K562 (cell line): ENCODE data around the gene DIS3L2. TPM values are rescaled to one million over a fixed set of nuclear protein-coding genes. Genes with fewer than 3 reads are reported as not detected.

ENCODE experiments used
- ATAC-seq: fragments of 200-7000 bp; cut with Tn5 transposase; 3 replicates; pipeline ENCODE4 v1.9.1; 2020; ENCODE audit warnings: moderate library complexity
- BruUV-seq: library from RNA; stranded (reverse); fragments of 400-500 nt; replicated peaks from 2 replicates; lab custom pipeline; 2021; lab: Mats Ljungman, UMichigan
- CTCF ChIA-PET: fragments of 300-600 bp; formaldehyde crosslinking; extraction: SDS; loops from one replicate; lab custom pipeline; 2021; ENCODE audit warnings: low intra/inter-chr PET ratio; lab: Yijun Ruan, JAX
- POLR2A ChIA-PET: fragments of 300-600, 350-650 bp; sonication (Branson Sonifier 250); formaldehyde crosslinking; extraction: SDS; loops from one replicate; lab custom pipeline; 2021; ENCODE audit warnings: antibody characterized with exemption, inconsistent platforms; lab: Yijun Ruan, JAX
- DNase-seq, 4 experiments: peaks; one replicate each; pipeline versions ENCODE4 v3.0.0 to v3.0.0-alpha.2; 2011 to 2018; ENCODE audit warnings: low spot score in 3 of 4, mixed read lengths in 3 of 4; ENCODE audit errors: extremely low read depth in 1 of 4
- FAIRE-seq: peaks from 2 replicates; lab custom pipeline; 2011; peaks lifted over from hg19 to GRCh38; lab: Jason Lieb, UNC
- H2AFZ ChIP-seq: 2 replicates; pipeline ENCODE4 v1.6.0; 2011; ENCODE audit warnings: low read depth, low read length, control low read depth, inconsistent platforms
- H3K27ac ChIP-seq: fragments of 200-600 bp; 3 replicates; pipeline ENCODE4 v1.8.0; 2011; ENCODE audit warnings: low read depth, mild to moderate bottlenecking, control low read depth, inconsistent platforms, low read length, moderate library complexity, mixed read lengths; ENCODE audit errors: extremely low read depth
- H3K27me3 ChIP-seq, 2 experiments: fragments of 300-600 bp in 1 of 2; 2 replicates in 1 of 2; 3 replicates in 1 of 2; pipeline versions ENCODE4 v1.6.0 to v1.8.0; 2011; ENCODE audit warnings: inconsistent platforms in 2 of 2, low read length in 2 of 2, mild to moderate bottlenecking in 1 of 2, mixed read lengths in 1 of 2, moderate library complexity in 1 of 2; ENCODE audit not compliant: control insufficient read depth in 2 of 2, insufficient read depth in 2 of 2
- H3K36me3 ChIP-seq: fragments of 300-600 bp; 3 replicates; pipeline ENCODE4 v1.8.0; 2011; ENCODE audit warnings: mild to moderate bottlenecking, low read length, inconsistent platforms; ENCODE audit not compliant: control insufficient read depth, insufficient read depth
- H3K4me1 ChIP-seq, 2 experiments: fragments of 200-600 bp in 1 of 2; replicated peaks in 1 of 2; 2 replicates in 1 of 2; 3 replicates in 1 of 2; pipeline versions ENCODE4 v1.5.1 to v1.8.0; 2011; ENCODE audit warnings: inconsistent platforms in 2 of 2, low read length in 2 of 2, mild to moderate bottlenecking in 1 of 2, mixed read lengths in 1 of 2, moderate library complexity in 1 of 2; ENCODE audit not compliant: control insufficient read depth in 2 of 2, insufficient read depth in 2 of 2
- H3K4me2 ChIP-seq: 2 replicates; pipeline ENCODE4 v1.6.1; 2011; ENCODE audit warnings: low read length, control low read depth, inconsistent platforms, mixed read lengths; ENCODE audit not compliant: insufficient read depth
- H3K4me3 ChIP-seq: fragments of 200-600 bp; sonication (generic), shearing (Covaris generic); 2 replicates; pipeline ENCODE4 v1.5.1; 2016; ENCODE audit warnings: control low read depth, inconsistent platforms
- H3K79me2 ChIP-seq: fragments of 200-600 bp; 3 replicates; pipeline ENCODE4 v1.8.0; 2011; ENCODE audit warnings: low read length, inconsistent platforms; ENCODE audit not compliant: control insufficient read depth, insufficient read depth
- H3K9ac ChIP-seq, 2 experiments: 2 replicates each; pipeline versions ENCODE4 v1.6.0 to v1.6.1; 2011; ENCODE audit warnings: low read depth in 2 of 2, low read length in 2 of 2, control low read depth in 1 of 2, inconsistent platforms in 1 of 2, mild to moderate bottlenecking in 1 of 2, mixed read lengths in 1 of 2; ENCODE audit not compliant: insufficient read depth in 1 of 2
- H3K9me1 ChIP-seq: one replicate; pipeline ENCODE4 v1.6.0; 2011; ENCODE audit warnings: inconsistent platforms, mild to moderate bottlenecking, low read length, moderate library complexity; ENCODE audit not compliant: control insufficient read depth, insufficient read depth
- H3K9me3 ChIP-seq: replicated peaks from 2 replicates; pipeline ENCODE4 v1.5.1; 2011; ENCODE audit warnings: low read depth, low read length, inconsistent platforms; ENCODE audit not compliant: control insufficient read depth, insufficient read depth
- H4K20me1 ChIP-seq: replicated peaks from 2 replicates; pipeline ENCODE4 v1.6.1; 2011; ENCODE audit warnings: low read length, inconsistent platforms, mixed read lengths; ENCODE audit not compliant: control insufficient read depth, insufficient read depth
- ARID3B ChIP-seq: fragments of 250-450 bp; sonication (Bioruptor Pico); IDR thresholded peaks from 2 replicates; pipeline ENCODE4 v1.4.0; 2020; ENCODE audit warnings: borderline replicate concordance
- BMI1 ChIP-seq: fragments of 150-350 bp; IDR thresholded peaks from 2 replicates; pipeline ENCODE4 v1.6.1; 2014; ENCODE audit warnings: low read length
- CBX5 ChIP-seq: IDR thresholded peaks from 2 replicates; pipeline ENCODE4 v1.6.1; 2014; ENCODE audit warnings: low read depth, borderline replicate concordance
- EGR1 ChIP-seq: fragments of 450-650 bp; conservative IDR thresholded peaks from 2 replicates; pipeline ENCODE4 v1.6.1; 2017; ENCODE audit warnings: mild to moderate bottlenecking
- FOXK1 ChIP-seq: sonication (generic); formaldehyde crosslinking; IDR thresholded peaks from 2 replicates; pipeline ENCODE4 v1.8.0; 2022; ENCODE audit warnings: missing genetic modification reagents, mild to moderate bottlenecking, borderline replicate concordance
- GATAD2A ChIP-seq: fragments of 450-650 bp; IDR thresholded peaks from 2 replicates; pipeline ENCODE4 v1.6.1; 2017
- NCOA2 ChIP-seq, 2 experiments: fragments of 450-650 bp; IDR thresholded peaks; 2 replicates each; pipeline ENCODE4 v1.6.1; 2018; ENCODE audit warnings: mild to moderate bottlenecking in 2 of 2, moderate library complexity in 1 of 2; ENCODE audit not compliant: partially characterized antibody in 2 of 2
- SAFB2 ChIP-seq: fragments of 200-400 bp; formaldehyde crosslinking; IDR thresholded peaks from 2 replicates; pipeline ENCODE4 v1.6.1; 2018; ENCODE audit warnings: borderline replicate concordance, low read length, low read depth, moderate library complexity; ENCODE audit not compliant: severe bottlenecking
- SIX5 ChIP-seq, 2 experiments: IDR thresholded peaks; 2 replicates each; pipeline ENCODE4 v1.6.1; 2011; ENCODE audit warnings: low read length in 2 of 2, borderline replicate concordance in 1 of 2, low read depth in 1 of 2, mild to moderate bottlenecking in 1 of 2, moderate library complexity in 1 of 2; ENCODE audit not compliant: insufficient read depth in 1 of 2
- SNIP1 ChIP-seq: fragments of 450-650 bp; IDR thresholded peaks from 2 replicates; pipeline ENCODE4 v1.7.1; 2017; ENCODE audit warnings: low read depth, mild to moderate bottlenecking
- TCF3 ChIP-seq: sonication (generic); formaldehyde crosslinking; IDR thresholded peaks from 2 replicates; pipeline ENCODE4 v1.4.0; 2020; ENCODE audit warnings: mild to moderate bottlenecking, missing genetic modification reagents
- TRIM28 ChIP-seq: fragments of 450-650 bp; IDR thresholded peaks from 2 replicates; pipeline ENCODE4 v1.6.1; 2017
- ZBTB7A ChIP-seq: IDR thresholded peaks from 2 replicates; pipeline ENCODE4 v1.6.1; 2011; ENCODE audit warnings: low read depth, mild to moderate bottlenecking, low read length, moderate library complexity, borderline replicate concordance; ENCODE audit not compliant: control insufficient read depth
- ZNF384 ChIP-seq: IDR thresholded peaks from 2 replicates; pipeline ENCODE4 v1.6.1; 2012; ENCODE audit warnings: low read depth, low read length, improper control_type of control experiment
- ZNF77 ChIP-seq: fragments of 250-450 bp; sonication (Bioruptor Pico); IDR thresholded peaks from 2 replicates; pipeline ENCODE4 v1.5.0; 2020
- WGBS: fragments of 100-300 bp; shearing (Covaris generic); methylation state at CpG from one replicate; pipeline ENCODE4 v1.1.6; 2016; ENCODE audit warnings: low coverage, mixed read lengths; ENCODE audit not compliant: insufficient coverage; ENCODE audit errors: missing lambda C conversion rate; 5-methylcytosine and 5-hydroxymethylcytosine counted together
- in situ Hi-C: fragments of 300-500 bp; cut with MboI; formaldehyde crosslinking; loops from 4 replicates; pipeline ENCODE4 v1.15.0; 2018; ENCODE audit warnings: inconsistent platforms, mixed read lengths
- intact Hi-C: fragments of 100-400 bp; cut with micrococcal nuclease; formaldehyde crosslinking; loops from 2 replicates; pipeline ENCODE4 v1.14.2; 2022
- polyA plus RNA-seq, 8 experiments: library from polyadenylated mRNA; depleted of rRNA in 4 of 8; stranded (reverse) in 5 of 8; unstranded in 3 of 8; fragments of >200 nt; fragmentation: Nextera tagmentation in 2 of 8; fragmentation: Illumina TruSeq in 1 of 8; extraction: Ambion mirVana in 2 of 8; extraction: Trizol in 1 of 8; gene quantifications; 2 replicates each; pipeline versions ENCODE4 v1.2.1 to v1.2.3, GENCODE V29; 2011 to 2014; ENCODE audit warnings: inconsistent platforms in 1 of 8, missing spikeins in 1 of 8
- total RNA-seq, 7 experiments: library from RNA; depleted of rRNA in 6 of 7; stranded (reverse); fragments of >200 nt in 6 of 7; fragmentation: Illumina TruSeq in 2 of 7; extraction: Trizol in 2 of 7; gene quantifications; 2 replicates each; pipeline versions ENCODE4 v1.2.1 to v1.2.3, GENCODE V29; 2011 to 2021; ENCODE audit warnings: low replicate concordance in 1 of 7

Gene DIS3L2
- total and polyA plus RNA-seq, 9 of the 15 experiments (the other 6 are each of a cell fraction or from before 2014, with no cell fraction given) = 1.5 to 19.2 (median 11.2) TPM

GRCh38 chr2:232310121-232310520 lies 348.6 kb downstream of the DIS3L2 start:
- H2AFZ ChIP-seq = no peak overlapping the region
- H3K4me1 ChIP-seq = no peaks in the 10 kb centered on the region; a peak in 1 of 5 replicates
- TF ChIP-seq FOXK1 (CRISPR knock-in tag) (no peak), TCF3 (CRISPR knock-in tag) (no peak), BMI1 (no peak), ARID3B (CRISPR knock-in tag) (no peak), EGR1 (no peak), SAFB2 (no peak), SNIP1 (no peak), NCOA2 (IDR thresholded peaks at IDR 0.05; ENCODE audit: partially characterized antibody in 2 of 2) (no peak), CBX5 (no peak), GATAD2A (no peak), SIX5 (IDR thresholded peaks at IDR 0.05; ENCODE audit: borderline replicate concordance in 1 of 2, insufficient read depth in 1 of 2, low read depth in 1 of 2, low read length in 2 of 2) (no peak), ZNF77 (CRISPR knock-in tag) (no peak), ZNF384 (no peak), TRIM28 (no peak), ZBTB7A (no peak)
- ChIA-PET POLR2A (interaction anchor here (0.6 kb wide), 1 partner anchor 11 kb away, joined by 3 read pairs; no protein-coding TSS in a partner anchor), CTCF (no interaction called here)
- no peak for FAIRE-seq
- H3K9ac ChIP-seq = no peak overlapping the region
- H3K9me3 ChIP-seq = no peaks in the 10 kb centered on the region
- no peak overlapping the region for H3K4me3 ChIP-seq
- H3K4me2 ChIP-seq = no peak overlapping the region
- no peak for DNase-seq
- BruUV-seq = no TSS peak
- no peaks in the 10 kb centered on the region for H3K9me1 ChIP-seq
- ATAC-seq = no peak
- no peaks in the 10 kb centered on the region for H3K27me3 ChIP-seq
- WGBS = 69% methylated on average over 8 of the region's 9 CpGs
- intact Hi-C loops = no loop called here
- in situ Hi-C loops = no loop called here
- no peaks in the 10 kb centered on the region for H3K79me2 ChIP-seq
- no peak overlapping the region for H3K27ac ChIP-seq
- no peaks in the 10 kb centered on the region for H4K20me1 ChIP-seq
- no peaks in the 10 kb centered on the region; the same call in 2 of the 3 replicates for H3K36me3 ChIP-seq
